ENCODE results near the gene RNF157.
"Not testable (repeated sequence)": the region's sequence is repeated elsewhere in the genome, so short reads cannot be mapped to it uniquely, and the experiment has no call there.

RNF157 gene

GRCh38 chr17:76252967-76253766 lies 12.9 kb upstream of the RNF157 start:
- DNase-seq (ENCODE audit: low read depth): not testable (repeated sequence)

GRCh38 chr17:76252040-76252954 lies 12.0 kb upstream of the RNF157 start:
- DNase-seq (ENCODE audit: low read depth): peak; percentile 97

- DNase-seq (ENCODE audit: low read depth): no peak
These were observed 11.3 kb upstream of the RNF157 start for GRCh38 chr17:76251478-76252039.

GRCh38 chr17:76250141-76250540 lies 9.8 kb upstream of the RNF157 start:
- no peak for DNase-seq (ENCODE audit: low read depth)

GRCh38 chr17:76248013-76248782 lies 7.9 kb upstream of the RNF157 start:
- no peak for DNase-seq (ENCODE audit: low read depth)

- DNase-seq (ENCODE audit: low read depth): no peak
These were observed 7.0 kb upstream of the RNF157 start for GRCh38 chr17:76247304-76247703.

- DNase-seq (ENCODE audit: low read depth): peak; percentile 65
These were observed 6.1 kb upstream of the RNF157 start for GRCh38 chr17:76246080-76247066.

- DNase-seq (ENCODE audit: low read depth): not testable (repeated sequence)
These were observed 4.4 kb upstream of the RNF157 start for GRCh38 chr17:76244721-76245120.

GRCh38 chr17:76243826-76244679 lies 3.8 kb upstream of the RNF157 start:
- DNase-seq (ENCODE audit: low read depth): peak; percentile 54

GRCh38 chr17:76241691-76242255 lies 1.5 kb upstream of the RNF157 start:
- DNase-seq (ENCODE audit: low read depth): no peak

- no peak for DNase-seq (ENCODE audit: low read depth)
These were observed 878 bp upstream of the RNF157 start for GRCh38 chr17:76241204-76241538.

- DNase-seq (ENCODE audit: low read depth): no peak
These were observed 587 bp downstream of the RNF157 start for GRCh38 chr17:76239538-76240274.

- DNase-seq (ENCODE audit: low read depth): no peak
These were observed 1.3 kb downstream of the RNF157 start for GRCh38 chr17:76238847-76239537.

- DNase-seq (ENCODE audit: low read depth): no peak
These were observed 2.4 kb downstream of the RNF157 start for GRCh38 chr17:76237859-76238313.

- no peak for DNase-seq (ENCODE audit: low read depth)
These were observed 3.7 kb downstream of the RNF157 start for GRCh38 chr17:76236603-76237002.

GRCh38 chr17:76235883-76236282 lies 4.4 kb downstream of the RNF157 start:
- no peak for DNase-seq (ENCODE audit: low read depth)

- no peak for DNase-seq (ENCODE audit: low read depth)
These were observed 6.0 kb downstream of the RNF157 start for GRCh38 chr17:76234354-76234679.
